ENCODE results near the gene PNMA3. TPM values are rescaled to one million over a fixed set of nuclear protein-coding genes. Genes with fewer than 3 reads are reported as not detected.
"Not testable (repeated sequence)": the region's sequence is repeated elsewhere in the genome, so short reads cannot be mapped to it uniquely, and the experiment has no call there.

The PNMA3 gene, protein sequence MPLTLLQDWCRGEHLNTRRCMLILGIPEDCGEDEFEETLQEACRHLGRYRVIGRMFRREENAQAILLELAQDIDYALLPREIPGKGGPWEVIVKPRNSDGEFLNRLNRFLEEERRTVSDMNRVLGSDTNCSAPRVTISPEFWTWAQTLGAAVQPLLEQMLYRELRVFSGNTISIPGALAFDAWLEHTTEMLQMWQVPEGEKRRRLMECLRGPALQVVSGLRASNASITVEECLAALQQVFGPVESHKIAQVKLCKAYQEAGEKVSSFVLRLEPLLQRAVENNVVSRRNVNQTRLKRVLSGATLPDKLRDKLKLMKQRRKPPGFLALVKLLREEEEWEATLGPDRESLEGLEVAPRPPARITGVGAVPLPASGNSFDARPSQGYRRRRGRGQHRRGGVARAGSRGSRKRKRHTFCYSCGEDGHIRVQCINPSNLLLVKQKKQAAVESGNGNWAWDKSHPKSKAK
- total RNA-seq, result 1 to 10 TPM in 1 of 6 donors, under 1 TPM in 5; 0.30 to 6.3 (median 0.51) TPM

DNA sequence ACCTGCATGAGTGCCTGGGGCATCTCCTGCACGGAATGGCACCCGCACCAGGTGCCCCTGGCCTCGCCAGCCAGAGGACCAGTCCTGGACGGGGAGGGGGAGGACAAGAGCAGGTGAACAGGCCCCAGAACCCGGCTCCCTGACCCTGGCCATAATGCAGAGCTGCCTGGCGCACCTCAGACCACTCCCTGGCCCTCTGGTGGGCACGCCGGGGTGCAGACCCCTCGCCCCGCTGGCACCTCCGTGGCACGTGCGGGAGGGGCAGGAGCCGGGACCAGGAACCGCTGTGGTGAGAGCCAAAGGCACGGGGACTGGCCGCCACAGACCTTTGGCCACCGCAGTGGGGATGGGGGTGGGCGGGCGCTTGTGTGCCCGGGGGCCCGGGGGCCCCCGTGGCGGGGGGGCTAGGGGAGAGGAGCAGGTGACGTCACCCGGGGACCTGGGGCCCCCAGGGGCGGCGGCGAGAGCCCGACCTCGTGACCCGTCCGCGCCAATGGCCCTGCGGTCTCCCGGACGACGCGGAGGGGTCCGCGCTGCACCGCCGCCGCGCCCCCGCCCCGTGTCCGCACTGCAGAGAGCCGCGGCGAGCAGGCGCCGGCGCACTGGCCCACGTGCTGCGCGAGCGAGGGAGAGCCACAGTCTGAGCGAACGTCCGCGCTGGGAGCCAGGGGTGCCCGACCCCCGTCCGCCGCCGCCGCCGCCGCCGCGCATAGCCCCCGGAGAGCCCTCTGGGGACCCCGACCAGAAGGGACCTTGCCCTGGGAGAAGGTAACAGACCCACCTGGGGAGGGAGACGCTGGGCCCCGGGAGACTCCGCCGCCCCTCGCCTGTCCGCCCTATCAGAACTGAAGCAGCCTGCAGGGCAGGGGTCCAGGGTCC lies at the start of gene PNMA3:
TSS of gene PNMA3 (plus strand) at position 600 of the 879 bp plus-strand sequence. CDS start 586 bp downstream, outside the sequence.
- peak in 1 of 2 donors; percentile 52 for ATAC-seq (ENCODE audit: low FRiP score in 2 of 2)
- Histone ChIP-seq H3K27ac (no peak within 1 kb of the TSS), H3K36me3 (no peaks in the 10 kb centered on the region), H3K27me3 (peaks cover 0 to 14% (median 0%) of the 10 kb centered on the region in 4 donors), H3K9me3 (no peaks in the 10 kb centered on the region), H3K4me3 (peak within 1 kb of the TSS in 1 of 4 donors; percentile 19), H3K4me1 (peaks cover 0 to 11% (median 5%) of the 10 kb centered on the region in 4 donors)
- TF ChIP-seq, protein P1, sequence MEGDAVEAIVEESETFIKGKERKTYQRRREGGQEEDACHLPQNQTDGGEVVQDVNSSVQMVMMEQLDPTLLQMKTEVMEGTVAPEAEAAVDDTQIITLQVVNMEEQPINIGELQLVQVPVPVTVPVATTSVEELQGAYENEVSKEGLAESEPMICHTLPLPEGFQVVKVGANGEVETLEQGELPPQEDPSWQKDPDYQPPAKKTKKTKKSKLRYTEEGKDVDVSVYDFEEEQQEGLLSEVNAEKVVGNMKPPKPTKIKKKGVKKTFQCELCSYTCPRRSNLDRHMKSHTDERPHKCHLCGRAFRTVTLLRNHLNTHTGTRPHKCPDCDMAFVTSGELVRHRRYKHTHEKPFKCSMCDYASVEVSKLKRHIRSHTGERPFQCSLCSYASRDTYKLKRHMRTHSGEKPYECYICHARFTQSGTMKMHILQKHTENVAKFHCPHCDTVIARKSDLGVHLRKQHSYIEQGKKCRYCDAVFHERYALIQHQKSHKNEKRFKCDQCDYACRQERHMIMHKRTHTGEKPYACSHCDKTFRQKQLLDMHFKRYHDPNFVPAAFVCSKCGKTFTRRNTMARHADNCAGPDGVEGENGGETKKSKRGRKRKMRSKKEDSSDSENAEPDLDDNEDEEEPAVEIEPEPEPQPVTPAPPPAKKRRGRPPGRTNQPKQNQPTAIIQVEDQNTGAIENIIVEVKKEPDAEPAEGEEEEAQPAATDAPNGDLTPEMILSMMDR (IDR thresholded peaks at IDR 0.05), result no peak
- no peak for TF ChIP-seq POLR2A (IDR thresholded peaks at IDR 0.05)
- no peak for TF ChIP-seq EP300 (IDR thresholded peaks at IDR 0.05)
- TF ChIP-seq POLR2AphosphoS5 (IDR thresholded peaks at IDR 0.05), result no peak
- WGBS, 2 donors, result 41 to 66% methylated on average over 5 to 22 of the region's 80 CpGs
- peak in 1 of 2 donors; percentile 81 for DNase-seq

DNA sequence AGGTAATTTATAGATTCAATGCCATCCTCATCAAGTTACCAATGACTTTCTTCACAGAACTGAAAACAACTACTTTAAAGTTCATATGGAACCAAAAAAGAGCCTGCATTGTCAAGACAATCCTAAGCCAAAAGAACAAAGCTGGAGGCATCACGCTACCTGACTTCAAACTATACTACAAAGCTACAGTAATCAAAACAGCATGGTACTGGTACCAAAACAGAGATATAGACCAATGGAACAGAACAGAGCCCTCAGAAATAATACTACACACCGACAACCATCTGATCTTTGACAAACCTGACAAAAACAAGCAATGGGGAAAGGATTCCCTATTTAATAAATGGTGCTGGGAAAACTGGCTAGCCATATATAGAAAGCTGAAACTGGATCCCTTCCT lies 39.1 kb upstream of the PNMA3 start:
- 59 to 80% methylated on average over 2 of the region's 2 CpGs for WGBS, 2 donors
- not testable (repeated sequence) for H3K4me1 ChIP-seq; H3K27me3 ChIP-seq; H3K27ac ChIP-seq; ATAC-seq (ENCODE audit: low FRiP score in 2 of 2); H3K9me3 ChIP-seq; H3K36me3 ChIP-seq; DNase-seq; H3K4me3 ChIP-seq

DNA sequence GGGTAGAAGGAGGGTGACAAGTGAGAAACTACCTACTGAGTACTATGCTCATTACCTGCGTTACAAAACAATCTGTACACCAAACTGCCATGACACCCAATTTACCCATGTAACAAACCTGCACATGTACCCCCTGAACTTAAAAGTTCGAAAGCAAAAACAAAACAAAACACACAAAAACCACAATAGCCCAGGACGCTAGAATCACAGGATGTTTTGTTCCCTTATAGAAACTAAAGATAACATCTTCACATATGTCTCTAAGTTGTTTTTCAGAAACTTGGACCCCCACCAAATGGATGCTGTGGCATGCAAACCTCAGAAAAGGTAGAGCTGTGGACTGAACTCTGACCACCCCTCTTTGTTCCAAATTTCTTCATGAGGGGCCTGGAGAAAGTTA lies 37.1 kb upstream of the PNMA3 start:
- H3K36me3 ChIP-seq, result no peaks in the 10 kb centered on the region
- no peak overlapping the region for H3K27ac ChIP-seq
- H3K4me3 ChIP-seq, result no peak overlapping the region
- DNase-seq, result no peak
- no peaks in the 10 kb centered on the region for H3K9me3 ChIP-seq
- no peak for ATAC-seq (ENCODE audit: low FRiP score in 2 of 2)
- 46 to 47% methylated on average over 3 of the region's 3 CpGs for WGBS, 2 donors
- TF ChIP-seq, protein P1 (IDR thresholded peaks at IDR 0.05), result no peak
- no peak for TF ChIP-seq EP300 (IDR thresholded peaks at IDR 0.05)
- no peaks in the 10 kb centered on the region for H3K27me3 ChIP-seq
- H3K4me1 ChIP-seq, result no peaks in the 10 kb centered on the region

DNA sequence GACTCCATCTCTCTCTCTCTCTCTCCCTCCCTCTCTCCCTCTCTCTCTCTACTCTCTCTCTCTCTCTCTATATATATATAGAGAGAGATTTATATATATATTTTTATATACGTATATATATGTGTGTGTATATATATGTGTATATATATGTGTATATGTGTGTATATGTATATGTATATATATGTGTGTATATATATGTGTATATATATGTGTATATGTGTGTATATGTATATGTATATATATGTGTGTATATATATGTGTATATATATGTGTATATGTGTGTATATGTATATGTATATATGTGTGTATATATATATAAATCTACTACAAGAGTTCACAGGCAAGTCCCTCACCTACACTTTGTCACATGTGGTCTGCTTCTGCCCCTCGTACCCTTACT lies 29.8 kb upstream of the PNMA3 start:
- H3K4me1 ChIP-seq, H3K36me3 ChIP-seq, H3K4me3 ChIP-seq, H3K27ac ChIP-seq, H3K27me3 ChIP-seq, DNase-seq, H3K9me3 ChIP-seq: not testable (repeated sequence)
- peak in 1 of 2 donors; percentile 80 for ATAC-seq (ENCODE audit: low FRiP score in 2 of 2)
- WGBS, 2 donors, result 33 to 40% methylated on average over 1 to 2 of the region's 2 CpGs

DNA sequence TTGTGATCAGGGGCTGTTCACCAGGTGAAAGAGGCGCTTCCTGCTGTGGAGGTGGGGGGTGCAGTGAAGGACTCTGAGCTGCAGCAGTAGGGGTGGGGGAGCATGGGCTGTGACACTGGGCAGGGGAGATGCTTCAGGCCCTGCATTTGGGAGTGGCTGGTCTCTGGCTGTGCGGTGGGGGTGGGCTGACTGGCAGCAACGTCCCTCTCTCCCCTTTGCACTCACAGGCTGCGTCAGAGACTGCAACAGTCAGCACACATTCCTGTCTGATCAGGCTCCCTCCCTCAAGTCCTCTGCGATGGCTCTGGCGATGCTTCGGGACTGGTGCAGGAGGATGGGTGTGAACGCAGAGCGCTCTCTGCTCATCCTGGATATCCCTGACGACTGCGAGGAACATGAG lies 27.8 kb upstream of the PNMA3 start:
- not testable (repeated sequence) for ATAC-seq (ENCODE audit: low FRiP score in 2 of 2); H3K9me3 ChIP-seq; H3K36me3 ChIP-seq; H3K4me1 ChIP-seq; H3K27me3 ChIP-seq; H3K4me3 ChIP-seq; H3K27ac ChIP-seq
- 72 to 75% methylated on average over 1 to 3 of the region's 11 CpGs for WGBS, 2 donors
- DNase-seq, result peak in 1 of 2 donors; percentile 5

DNA sequence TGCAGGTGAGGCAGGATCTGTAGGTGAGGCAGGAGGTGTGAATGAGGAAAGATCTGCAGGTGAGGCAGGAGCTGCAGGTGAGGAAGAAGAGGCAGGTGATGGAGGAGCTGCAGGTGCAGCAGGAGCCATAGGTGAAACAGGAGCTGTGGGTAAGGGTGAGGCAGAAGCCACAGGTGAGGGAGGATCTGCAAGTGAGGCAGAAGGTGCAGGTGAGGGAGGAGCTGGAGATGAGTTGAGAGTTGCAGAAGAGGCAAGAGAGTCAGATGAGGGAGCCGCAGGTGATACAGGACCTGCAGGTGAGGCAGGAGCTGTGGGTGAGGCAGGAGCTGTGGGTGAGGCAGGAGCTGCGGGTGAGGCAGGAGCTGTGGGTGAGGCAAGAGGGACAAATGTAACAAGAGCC lies 27.1 kb upstream of the PNMA3 start:
- TF ChIP-seq POLR2AphosphoS5 (IDR thresholded peaks at IDR 0.05), result no peak
- no peak for TF ChIP-seq POLR2A (IDR thresholded peaks at IDR 0.05)
- TF ChIP-seq EP300 (IDR thresholded peaks at IDR 0.05), result no peak
- TF ChIP-seq, protein P1 (IDR thresholded peaks at IDR 0.05), result no peak

More for the DNA sequence above, 27.1 kb upstream of the PNMA3 start:
- ATAC-seq (ENCODE audit: low FRiP score in 2 of 2) (no peak), DNase-seq (no peak)
- no peaks in the 10 kb centered on the region for H3K36me3 ChIP-seq
- H3K4me1 ChIP-seq, result peaks cover 0 to 4% (median 0%) of the 10 kb centered on the region in 4 donors
- H3K27ac ChIP-seq, result no peak overlapping the region
- WGBS, 2 donors, result 43 to 59% methylated on average over 2 of the region's 2 CpGs
- no peaks in the 10 kb centered on the region for H3K27me3 ChIP-seq
- H3K4me3 ChIP-seq, result no peak overlapping the region
- H3K9me3 ChIP-seq, result no peaks in the 10 kb centered on the region
